PC-9 (cell line): ENCODE data around the gene RNF126. TPM values are rescaled to one million over a fixed set of nuclear protein-coding genes. Genes with fewer than 3 reads are reported as not detected.

Experiments
- BruUV-seq: library from RNA; stranded (reverse); fragments of 400-500 nt; replicated peaks from 2 replicates; lab custom pipeline; 2021; lab: Mats Ljungman, UMichigan
- CTCF ChIA-PET: fragments of 300-600 bp; sonication (Branson Sonifier 250); formaldehyde crosslinking; loops from one replicate; lab custom pipeline; 2022; ENCODE audit warnings: antibody characterized with exemption; lab: Charles Lee
- POLR2A ChIA-PET: fragments of 300-600 bp; sonication (Branson Sonifier 250); formaldehyde crosslinking; loops from one replicate; lab custom pipeline; 2022; ENCODE audit warnings: antibody characterized with exemption; ENCODE audit not compliant: unreplicated experiment; lab: Charles Lee
- DNase-seq, 2 experiments: peaks; one replicate each; pipeline versions ENCODE4 v3.0.0 to v3.0.0-alpha.2; 2015 to 2022; ENCODE audit warnings: mixed read lengths in 1 of 2
- H2AFZ ChIP-seq: fragments of 200-600 bp; sonication (generic); 2 replicates; pipeline ENCODE4 v1.8.1; 2017; ENCODE audit warnings: antibody characterized with exemption
- H3F3A ChIP-seq: fragments of 200-600 bp; sonication (generic); 2 replicates; pipeline ENCODE4 v1.8.1; 2017; ENCODE audit warnings: antibody characterized with exemption, mild to moderate bottlenecking, low read depth; ENCODE audit not compliant: insufficient read depth
- H3K27ac ChIP-seq: fragments of 200-600 bp; sonication (generic); 2 replicates; pipeline ENCODE4 v1.6.1; 2016; ENCODE audit warnings: mixed run types
- H3K27me3 ChIP-seq: fragments of 200-600 bp; sonication (generic); 2 replicates; pipeline ENCODE4 v1.6.1; 2016; ENCODE audit warnings: low read depth, mixed run types; ENCODE audit not compliant: insufficient read depth
- H3K36me3 ChIP-seq: fragments of 200-600 bp; sonication (generic); 2 replicates; pipeline ENCODE4 v1.6.1; 2016; ENCODE audit warnings: low read depth, mixed run types
- H3K4me1 ChIP-seq: fragments of 200-600 bp; sonication (generic); replicated peaks from 2 replicates; pipeline ENCODE4 v1.6.1; 2016; ENCODE audit warnings: mixed run types; ENCODE audit not compliant: insufficient read depth
- H3K4me2 ChIP-seq: fragments of 200-600 bp; sonication (generic); 2 replicates; pipeline ENCODE4 v1.6.1; 2017; ENCODE audit warnings: mixed run types
- H3K4me3 ChIP-seq: fragments of 200-600 bp; sonication (generic); 2 replicates; pipeline ENCODE4 v1.6.1; 2016; ENCODE audit warnings: mixed run types
- H3K79me2 ChIP-seq: fragments of 200-600 bp; sonication (generic); 2 replicates; pipeline ENCODE4 v1.6.1; 2017; ENCODE audit warnings: low read depth, mixed run types
- H3K9me2 ChIP-seq: fragments of 200-600 bp; sonication (generic); 2 replicates; pipeline ENCODE4 v1.8.1; 2017; ENCODE audit warnings: mild to moderate bottlenecking; ENCODE audit not compliant: insufficient read depth
- H3K9me3 ChIP-seq: fragments of 200-600 bp; sonication (generic); 2 replicates; pipeline ENCODE4 v1.8.1; 2016; ENCODE audit warnings: low read depth; ENCODE audit not compliant: insufficient read depth
- H4K20me1 ChIP-seq: fragments of 200-600 bp; sonication (generic); 2 replicates; pipeline ENCODE4 v1.8.1; 2017; ENCODE audit not compliant: insufficient read depth
- CTCF ChIP-seq: fragments of 200-600 bp; sonication (generic); conservative IDR thresholded peaks from 2 replicates; pipeline ENCODE4 v1.6.1; 2017; ENCODE audit warnings: mixed run types, antibody characterized with exemption, mild to moderate bottlenecking, moderate library complexity
- EZH2 ChIP-seq: fragments of 200-600 bp; sonication (generic); IDR thresholded peaks from 2 replicates; pipeline ENCODE4 v1.8.0; 2017; ENCODE audit warnings: antibody characterized with exemption, low read depth
- intact Hi-C: fragments of 100-400 bp; cut with micrococcal nuclease; formaldehyde crosslinking; loops from one replicate; pipeline ENCODE4 v1.10.0; 2022; ENCODE audit not compliant: unreplicated experiment
- total RNA-seq: library from RNA; stranded (reverse); gene quantifications from 2 replicates; pipeline ENCODE4 v1.2.3, GENCODE V29; 2021

RNF126 gene
- total RNA-seq, 1 experiment from 2014 or later = 54.4 TPM

GRCh38 chr19:650121-650520 lies 12.9 kb downstream of the RNF126 start:
- H3K27me3 ChIP-seq = no peaks in the 10 kb centered on the region
- no peak for DNase-seq
- intact Hi-C loops = no loop called here
- H3F3A ChIP-seq = peaks cover 6% of the 10 kb centered on the region; the same call in 1 of the 2 replicates
- H2AFZ ChIP-seq = no peak overlapping the region
- H3K79me2 ChIP-seq = peaks cover 29% of the 10 kb centered on the region
- H3K27ac ChIP-seq = no peak overlapping the region
- no peak overlapping the region for H3K4me3 ChIP-seq
- no peak overlapping the region for H3K4me2 ChIP-seq
- H3K4me1 ChIP-seq = no peaks in the 10 kb centered on the region
- no TSS peak for BruUV-seq
- H3K9me2 ChIP-seq = no peaks in the 10 kb centered on the region
- POLR2A ChIA-PET = no interaction called here
- TF ChIP-seq CTCF (no peak), EZH2 (no peak)
- H3K9me3 ChIP-seq = no peaks in the 10 kb centered on the region
- CTCF ChIA-PET = no interaction called here
- peaks cover 43% of the 10 kb centered on the region for H4K20me1 ChIP-seq
- no peaks in the 10 kb centered on the region for H3K36me3 ChIP-seq

- BruUV-seq = no TSS peak
Observed at GRCh38 chr19:648904-649801, 13.9 kb downstream of the RNF126 start.

GRCh38 chr19:648305-648704 lies 14.7 kb downstream of the RNF126 start:
- Histone ChIP-seq H4K20me1 (peaks cover 25% of the 10 kb centered on the region), H3K27me3 (no peaks in the 10 kb centered on the region), H3K9me3 (no peaks in the 10 kb centered on the region), H3F3A (peaks cover 6% of the 10 kb centered on the region; the same call in 1 of the 2 replicates), H3K79me2 (peaks cover 12% of the 10 kb centered on the region), H3K4me1 (no peaks in the 10 kb centered on the region), H3K4me2 (no peak overlapping the region), H2AFZ (no peak overlapping the region), H3K27ac (no peak overlapping the region), H3K36me3 (no peaks in the 10 kb centered on the region), H3K4me3 (no peak overlapping the region), H3K9me2 (no peaks in the 10 kb centered on the region)
- no TSS peak for BruUV-seq
- ChIA-PET POLR2A (no interaction called here), CTCF (no interaction called here)
- intact Hi-C loops = no loop called here
- TF ChIP-seq CTCF = no peak
- TF ChIP-seq EZH2 = no peak
- no peak for DNase-seq

More at GRCh38 chr19:648904-649801, 13.9 kb downstream of the RNF126 start:
- no peaks in the 10 kb centered on the region for H3K4me1 ChIP-seq
- no peaks in the 10 kb centered on the region for H3K9me3 ChIP-seq
- no peak overlapping the region for H2AFZ ChIP-seq
- ChIA-PET POLR2A (interaction anchor here (0.6 kb wide), 1 partner anchor 64 kb away, joined by 4 read pairs; no protein-coding TSS in a partner anchor), CTCF (interaction anchor here (0.6 kb wide), 1 partner anchor 12 kb away, joined by 3 read pairs; no protein-coding TSS in a partner anchor)
- H3F3A ChIP-seq = peaks cover 6% of the 10 kb centered on the region; the same call in 1 of the 2 replicates
- intact Hi-C loops = no loop called here
- no peak overlapping the region for H3K4me2 ChIP-seq
- H3K36me3 ChIP-seq = no peaks in the 10 kb centered on the region
- H3K9me2 ChIP-seq = no peaks in the 10 kb centered on the region
- H3K27me3 ChIP-seq = no peaks in the 10 kb centered on the region
- no peak overlapping the region for H3K4me3 ChIP-seq
- TF ChIP-seq CTCF (no peak), EZH2 (no peak)
- no peak for DNase-seq
- no peak overlapping the region for H3K27ac ChIP-seq
- H4K20me1 ChIP-seq = peaks cover 33% of the 10 kb centered on the region
- peaks cover 21% of the 10 kb centered on the region for H3K79me2 ChIP-seq
